ENCODE data around the gene PDE2A. TPM values are rescaled to one million over a fixed set of nuclear protein-coding genes. Genes with fewer than 3 reads are reported as not detected.
A peak's percentile ranks its signal among the peaks of the same experiment; 100 is the strongest.

PDE2A gene
- total RNA-seq, 6 experiments from 2014 or later, result 11.2 to 46.3 (median 22.8) TPM

DNA sequence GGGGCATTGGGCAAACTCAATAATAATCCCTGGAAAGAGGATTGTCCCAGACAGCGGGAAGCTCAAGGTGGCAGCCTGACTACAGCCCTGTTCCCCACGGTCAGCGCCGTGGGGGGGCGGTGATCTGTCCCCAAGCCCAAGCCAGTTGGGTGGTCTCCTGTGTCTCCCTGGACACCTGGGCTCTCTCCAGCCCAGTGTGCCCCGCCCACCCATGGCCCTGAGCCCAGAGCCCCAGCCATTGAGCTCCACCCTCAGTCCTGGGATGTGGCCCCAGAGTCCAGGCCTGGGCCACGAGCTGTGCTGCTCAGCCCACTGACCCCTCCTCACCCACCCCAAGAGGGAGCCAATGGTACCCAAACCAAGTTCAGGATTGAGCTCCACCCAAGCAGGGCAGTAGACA lies 27.9 kb upstream of the PDE2A start:
- H3K36me3 ChIP-seq, result peaks cover 0 to 74% (median 26%) of the 10 kb centered on the region in 4 donors
- TF ChIP-seq CTCF (IDR thresholded peaks at IDR 0.05), result no peak
- TF ChIP-seq POLR2A (IDR thresholded peaks at IDR 0.05), result no peak
- intact Hi-C loops (cut with DNase I), result no loop called here
- H3K9me3 ChIP-seq, result no peaks in the 10 kb centered on the region
- H3K4me1 ChIP-seq, result no peaks in the 10 kb centered on the region
- no peak for DNase-seq
- WGBS (ENCODE audit: insufficient coverage, low coverage, low lambda C conversion rate, missing lambda C conversion rate), result no CpG with 5 or more reads among the region's 7 CpGs
- H3K27me3 ChIP-seq, result no peaks in the 10 kb centered on the region
- no peak overlapping the region for H3K4me3 ChIP-seq
- peak in 1 of 4 donors; percentile 6 for ATAC-seq
- H3K27ac ChIP-seq, result no peak overlapping the region

- DNase-seq (no peak), ATAC-seq (no peak)
- TF ChIP-seq POLR2A (IDR thresholded peaks at IDR 0.05), result no peak
- no peak for TF ChIP-seq CTCF (IDR thresholded peaks at IDR 0.05)
- Histone ChIP-seq H3K4me1 (no peaks in the 10 kb centered on the region), H3K9me3 (no peaks in the 10 kb centered on the region), H3K4me3 (no peak overlapping the region), H3K27me3 (no peaks in the 10 kb centered on the region), H3K36me3 (peaks cover 0 to 75% (median 25%) of the 10 kb centered on the region in 4 donors), H3K27ac (no peak overlapping the region)
- no CpG with 5 or more reads among the region's 10 CpGs for WGBS (ENCODE audit: insufficient coverage, low coverage, low lambda C conversion rate, missing lambda C conversion rate)
- intact Hi-C loops (cut with DNase I), result no loop called here
Observed at GRCh38 chr11:72701466-72701865, 27.2 kb upstream of the PDE2A start.

GRCh38 chr11:72700146-72700545 lies 25.9 kb upstream of the PDE2A start:
- no peak for TF ChIP-seq CTCF (IDR thresholded peaks at IDR 0.05)
- no peak for TF ChIP-seq POLR2A (IDR thresholded peaks at IDR 0.05)
- DNase-seq (no peak), ATAC-seq (peak in 1 of 4 donors; percentile 55)
- intact Hi-C loops (cut with DNase I), result no loop called here
- H3K4me3 ChIP-seq, result no peak overlapping the region
- H3K27ac ChIP-seq, result no peak overlapping the region
- no peaks in the 10 kb centered on the region for H3K27me3 ChIP-seq
- H3K4me1 ChIP-seq, result no peaks in the 10 kb centered on the region
- peaks cover 0 to 75% (median 26%) of the 10 kb centered on the region in 4 donors for H3K36me3 ChIP-seq
- 61% methylated on average over 2 of the region's 3 CpGs for whole genome bisulfite sequencing (ENCODE audit: insufficient coverage, low coverage, low lambda C conversion rate, missing lambda C conversion rate)
- H3K9me3 ChIP-seq, result no peaks in the 10 kb centered on the region

DNA sequence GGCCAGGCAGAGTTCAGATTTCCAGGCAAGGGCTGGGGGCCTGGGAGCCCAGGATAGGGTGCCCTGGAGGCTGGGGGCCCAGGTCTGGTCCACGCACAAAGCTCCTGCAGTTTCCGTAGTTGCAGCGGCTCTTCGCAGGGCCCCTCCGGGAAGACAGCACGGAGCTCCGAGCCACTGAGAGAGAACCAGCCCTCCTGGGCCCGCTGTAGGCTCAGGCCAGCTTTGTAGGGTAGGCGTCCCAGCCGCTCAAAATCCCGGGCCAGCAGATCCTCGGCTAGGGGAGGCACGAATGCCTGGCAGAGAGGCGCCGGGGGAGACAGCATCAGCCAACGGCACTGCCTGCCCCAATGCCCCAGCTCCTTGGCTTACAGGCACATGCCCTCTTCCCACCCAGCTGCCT lies 23.6 kb upstream of the PDE2A start:
- DNase-seq (no peak), ATAC-seq (no peak)
- Histone ChIP-seq H3K36me3 (peaks cover 0 to 84% (median 35%) of the 10 kb centered on the region in 4 donors), H3K9me3 (no peaks in the 10 kb centered on the region), H3K4me3 (no peak overlapping the region), H3K27ac (no peak overlapping the region), H3K4me1 (no peaks in the 10 kb centered on the region), H3K27me3 (no peaks in the 10 kb centered on the region)
- TF ChIP-seq CTCF (IDR thresholded peaks at IDR 0.05) (no peak), POLR2A (IDR thresholded peaks at IDR 0.05) (no peak)
- WGBS (ENCODE audit: insufficient coverage, low coverage, low lambda C conversion rate, missing lambda C conversion rate), result no CpG with 5 or more reads among the region's 16 CpGs
- intact Hi-C loops (cut with DNase I), result no loop called here
